ENCODE measurements around the gene MYO6.

GRCh38 chr6:75870389-75870788 is 121.3 kb downstream of the MYO6 start:
- TF ChIP-seq CTCF (IDR thresholded peaks at IDR 0.05) (no peak), POLR2A (IDR thresholded peaks at IDR 0.05) (no peak)

Measured in right lobe of liver (tissue), 4 donors.